Measurements from ENCODE around the gene CILP2. TPM values are rescaled to one million over a fixed set of nuclear protein-coding genes. Genes with fewer than 3 reads are reported as not detected.
A peak's percentile ranks its signal among the peaks of the same experiment; 100 is the strongest.

The CILP2 gene
- total and polyA plus RNA-seq, 2 donors (not counting 1 experiment from before 2014, with no cell fraction given) = 0.10 to 0.66 TPM

DNA sequence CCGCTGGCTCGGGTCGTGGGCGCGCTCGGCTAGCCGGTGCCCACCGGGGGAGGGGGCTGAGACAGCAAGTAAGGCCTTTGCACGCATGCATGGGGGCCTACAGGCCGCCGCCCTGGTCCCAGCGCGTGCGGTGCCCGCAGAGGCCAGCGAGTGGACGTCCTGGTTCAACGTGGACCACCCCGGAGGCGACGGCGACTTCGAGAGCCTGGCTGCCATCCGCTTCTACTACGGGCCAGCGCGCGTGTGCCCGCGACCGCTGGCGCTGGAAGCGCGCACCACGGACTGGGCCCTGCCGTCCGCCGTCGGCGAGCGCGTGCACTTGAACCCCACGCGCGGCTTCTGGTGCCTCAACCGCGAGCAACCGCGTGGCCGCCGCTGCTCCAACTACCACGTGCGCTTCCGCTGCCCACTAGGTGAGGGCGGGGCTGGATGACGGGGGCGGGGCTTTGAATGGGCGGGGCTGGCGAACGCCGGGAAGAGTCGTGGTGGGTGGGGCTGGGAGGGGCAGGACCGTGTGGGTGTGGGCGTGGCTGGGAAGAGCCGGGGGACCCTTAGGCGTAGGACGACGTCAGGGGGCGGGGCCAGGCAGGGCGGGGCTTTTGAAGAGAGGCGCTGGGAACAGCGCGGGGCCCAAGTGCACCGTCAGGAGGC is 2.1 kb downstream of the CILP2 start:
- Histone ChIP-seq H2AFZ (ENCODE audit: low read length) (no peak overlapping the region), H3K4me3 (replicated peaks in 1 of 4; ENCODE audit: control extremely low read depth in 1 of 4, insufficient read depth in 1 of 4, low read depth in 3 of 4, low read length in 4 of 4) (no peak overlapping the region), H3K79me2 (ENCODE audit: control insufficient read depth, insufficient read depth, low read length) (no peaks in the 10 kb centered on the region)

GRCh38 chr19:19540715-19541515 is 2.9 kb downstream of the CILP2 start:
- Histone ChIP-seq H2AFZ (ENCODE audit: low read length) (no peak overlapping the region), H3K79me2 (ENCODE audit: control insufficient read depth, insufficient read depth, low read length) (no peaks in the 10 kb centered on the region), H3K36me3 (ENCODE audit: control insufficient read depth, insufficient read depth, low read length) (no peaks in the 10 kb centered on the region), H3K4me1 (ENCODE audit: control insufficient read depth, extremely low read depth, insufficient read depth, low read length) (no peaks in the 10 kb centered on the region), H3K27ac (ENCODE audit: insufficient read depth, low read length) (no peak overlapping the region), H3K27me3 (ENCODE audit: control insufficient read depth, insufficient read depth, low read length) (peaks cover 3% of the 10 kb centered on the region), H3K9me3 (ENCODE audit: control insufficient read depth, insufficient read depth, low read depth, low read length) (no peaks in the 10 kb centered on the region), H3K9ac (ENCODE audit: insufficient read depth, low read length) (no peak overlapping the region), H3K4me3 (replicated peaks in 1 of 4; ENCODE audit: control extremely low read depth in 1 of 4, insufficient read depth in 1 of 4, low read depth in 3 of 4, low read length in 4 of 4) (peak overlapping the region in 1 of 4 experiments; percentile 28), H3K4me2 (ENCODE audit: extremely low read depth, insufficient read depth, low read length) (peak overlapping the region; percentile 51), H4K20me1 (ENCODE audit: control insufficient read depth, extremely low read depth, insufficient read depth, low read length) (no peaks in the 10 kb centered on the region)
- peak; percentile 17 to 24 for DNase-seq (ENCODE audit: low read depth in 2 of 2)
- TF ChIP-seq, protein P1, sequence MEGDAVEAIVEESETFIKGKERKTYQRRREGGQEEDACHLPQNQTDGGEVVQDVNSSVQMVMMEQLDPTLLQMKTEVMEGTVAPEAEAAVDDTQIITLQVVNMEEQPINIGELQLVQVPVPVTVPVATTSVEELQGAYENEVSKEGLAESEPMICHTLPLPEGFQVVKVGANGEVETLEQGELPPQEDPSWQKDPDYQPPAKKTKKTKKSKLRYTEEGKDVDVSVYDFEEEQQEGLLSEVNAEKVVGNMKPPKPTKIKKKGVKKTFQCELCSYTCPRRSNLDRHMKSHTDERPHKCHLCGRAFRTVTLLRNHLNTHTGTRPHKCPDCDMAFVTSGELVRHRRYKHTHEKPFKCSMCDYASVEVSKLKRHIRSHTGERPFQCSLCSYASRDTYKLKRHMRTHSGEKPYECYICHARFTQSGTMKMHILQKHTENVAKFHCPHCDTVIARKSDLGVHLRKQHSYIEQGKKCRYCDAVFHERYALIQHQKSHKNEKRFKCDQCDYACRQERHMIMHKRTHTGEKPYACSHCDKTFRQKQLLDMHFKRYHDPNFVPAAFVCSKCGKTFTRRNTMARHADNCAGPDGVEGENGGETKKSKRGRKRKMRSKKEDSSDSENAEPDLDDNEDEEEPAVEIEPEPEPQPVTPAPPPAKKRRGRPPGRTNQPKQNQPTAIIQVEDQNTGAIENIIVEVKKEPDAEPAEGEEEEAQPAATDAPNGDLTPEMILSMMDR (conservative IDR thresholded peaks at IDR 0.05 in 1 of 2, IDR thresholded peaks at IDR 0.05 in 1 of 2; ENCODE audit: low read depth in 1 of 2, low read length in 2 of 2) = no peak
- TF ChIP-seq EZH2 (IDR thresholded peaks at IDR 0.05; ENCODE audit: low read length, missing control alignments) = no peak

More for the DNA sequence above, 2.1 kb downstream of the CILP2 start:
- Histone ChIP-seq H3K4me2 (ENCODE audit: extremely low read depth, insufficient read depth, low read length) (peak overlapping the region; percentile 51), H3K4me1 (ENCODE audit: control insufficient read depth, extremely low read depth, insufficient read depth, low read length) (no peaks in the 10 kb centered on the region), H3K36me3 (ENCODE audit: control insufficient read depth, insufficient read depth, low read length) (no peaks in the 10 kb centered on the region), H4K20me1 (ENCODE audit: control insufficient read depth, extremely low read depth, insufficient read depth, low read length) (no peaks in the 10 kb centered on the region), H3K9me3 (ENCODE audit: control insufficient read depth, insufficient read depth, low read depth, low read length) (no peaks in the 10 kb centered on the region), H3K27me3 (ENCODE audit: control insufficient read depth, insufficient read depth, low read length) (peaks cover 3% of the 10 kb centered on the region), H3K27ac (ENCODE audit: insufficient read depth, low read length) (no peak overlapping the region), H3K9ac (ENCODE audit: insufficient read depth, low read length) (no peak overlapping the region)
- DNase-seq (ENCODE audit: low read depth in 2 of 2) = peak; percentile 61 to 71
- TF ChIP-seq, protein P1 (conservative IDR thresholded peaks at IDR 0.05 in 1 of 2, IDR thresholded peaks at IDR 0.05 in 1 of 2; ENCODE audit: low read depth in 1 of 2, low read length in 2 of 2) = no peak
- no peak for TF ChIP-seq EZH2 (IDR thresholded peaks at IDR 0.05; ENCODE audit: low read length, missing control alignments)

DNA sequence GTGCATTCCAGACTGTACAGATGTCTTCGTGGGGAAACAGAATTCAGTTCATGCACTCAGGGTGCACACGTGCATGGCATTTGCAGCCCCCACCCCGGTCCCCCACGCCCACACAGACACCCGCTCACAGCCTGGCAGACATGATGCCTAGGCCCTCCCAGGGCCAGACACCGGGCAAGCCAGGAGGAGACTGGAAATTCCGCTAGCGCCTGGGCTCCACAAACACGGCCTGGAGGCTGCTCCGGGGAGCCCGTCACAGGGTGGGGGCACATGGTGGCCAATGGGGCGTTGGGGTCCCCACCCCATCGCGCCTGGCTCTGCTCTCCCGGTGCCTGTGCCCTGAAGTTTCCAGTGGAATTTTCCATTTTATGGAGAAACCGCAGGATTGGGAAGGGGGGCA is 3.6 kb downstream of the CILP2 start:
- no peak for DNase-seq (ENCODE audit: low read depth in 2 of 2)

More for the DNA sequence above, 3.6 kb downstream of the CILP2 start:
- no peak overlapping the region for H3K4me3 ChIP-seq (replicated peaks in 1 of 4; ENCODE audit: control extremely low read depth in 1 of 4, insufficient read depth in 1 of 4, low read depth in 3 of 4, low read length in 4 of 4)
- no peaks in the 10 kb centered on the region for H3K9me3 ChIP-seq (ENCODE audit: control insufficient read depth, insufficient read depth, low read depth, low read length)
- no peak overlapping the region for H3K4me2 ChIP-seq (ENCODE audit: extremely low read depth, insufficient read depth, low read length)
- H3K27ac ChIP-seq (ENCODE audit: insufficient read depth, low read length) = no peak overlapping the region
- H4K20me1 ChIP-seq (ENCODE audit: control insufficient read depth, extremely low read depth, insufficient read depth, low read length) = no peaks in the 10 kb centered on the region
- no peak overlapping the region for H2AFZ ChIP-seq (ENCODE audit: low read length)
- H3K79me2 ChIP-seq (ENCODE audit: control insufficient read depth, insufficient read depth, low read length) = no peaks in the 10 kb centered on the region
- H3K27me3 ChIP-seq (ENCODE audit: control insufficient read depth, insufficient read depth, low read length) = peaks cover 3% of the 10 kb centered on the region
- no peak overlapping the region for H3K9ac ChIP-seq (ENCODE audit: insufficient read depth, low read length)
- no peaks in the 10 kb centered on the region for H3K36me3 ChIP-seq (ENCODE audit: control insufficient read depth, insufficient read depth, low read length)
- TF ChIP-seq EZH2 (IDR thresholded peaks at IDR 0.05; ENCODE audit: low read length, missing control alignments) = no peak
- TF ChIP-seq, protein P1 (conservative IDR thresholded peaks at IDR 0.05 in 1 of 2, IDR thresholded peaks at IDR 0.05 in 1 of 2; ENCODE audit: low read depth in 1 of 2, low read length in 2 of 2) = no peak
- no peaks in the 10 kb centered on the region for H3K4me1 ChIP-seq (ENCODE audit: control insufficient read depth, extremely low read depth, insufficient read depth, low read length)

Data from fibroblast of lung (primary cell).